Measurements from ENCODE around the gene BRCA1.

Gene BRCA1

DNA sequence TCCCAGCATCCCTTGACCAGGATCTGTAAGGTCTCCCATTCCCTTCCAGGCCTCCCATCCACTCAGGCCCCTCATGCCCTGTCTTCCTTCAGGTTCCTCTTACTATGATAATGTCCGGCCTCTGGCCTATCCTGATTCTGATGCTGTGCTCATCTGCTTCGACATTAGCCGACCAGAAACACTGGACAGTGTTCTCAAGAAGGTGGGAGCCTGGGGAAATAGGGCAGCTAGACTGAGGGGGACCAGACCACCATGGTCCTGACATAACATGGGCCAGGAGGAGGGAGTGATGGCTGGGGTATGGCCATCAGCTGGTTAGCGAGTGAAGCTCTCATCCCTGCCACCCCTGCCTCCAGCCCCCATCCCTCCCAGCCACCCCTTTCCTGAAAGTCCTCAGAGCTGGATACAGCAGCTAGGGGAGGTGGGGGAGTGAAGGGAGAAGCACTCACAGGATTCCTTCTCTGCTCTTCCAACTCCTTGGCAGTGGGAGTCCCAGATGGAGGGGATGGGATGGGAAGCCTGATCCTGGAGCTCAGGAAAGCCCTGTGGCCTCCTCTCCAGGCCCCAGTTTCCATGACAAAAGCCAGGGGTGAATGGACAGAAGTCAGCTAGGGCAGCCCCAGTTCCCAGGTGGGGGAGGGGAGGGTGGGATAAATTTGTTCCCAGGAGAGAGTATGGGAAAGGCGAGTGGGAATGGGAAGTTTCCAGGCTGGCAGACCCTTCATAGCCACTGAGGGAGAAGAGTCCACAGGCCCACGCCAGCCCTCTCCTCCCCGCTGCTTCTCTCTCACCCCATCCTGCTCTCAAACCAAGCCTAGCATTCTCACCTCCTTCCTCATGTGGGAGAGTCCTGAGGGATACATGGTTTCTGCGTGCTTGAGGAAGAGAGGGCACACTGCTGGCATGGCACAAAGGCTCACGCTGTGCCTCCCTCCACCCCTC is 97.8 kb downstream of the BRCA1 start:
- peak in 3 of 10 donors; percentile 22 to 54 (median 41) for DNase-seq
- intact Hi-C loops (cut with DNase I) = no loop called here

DNA sequence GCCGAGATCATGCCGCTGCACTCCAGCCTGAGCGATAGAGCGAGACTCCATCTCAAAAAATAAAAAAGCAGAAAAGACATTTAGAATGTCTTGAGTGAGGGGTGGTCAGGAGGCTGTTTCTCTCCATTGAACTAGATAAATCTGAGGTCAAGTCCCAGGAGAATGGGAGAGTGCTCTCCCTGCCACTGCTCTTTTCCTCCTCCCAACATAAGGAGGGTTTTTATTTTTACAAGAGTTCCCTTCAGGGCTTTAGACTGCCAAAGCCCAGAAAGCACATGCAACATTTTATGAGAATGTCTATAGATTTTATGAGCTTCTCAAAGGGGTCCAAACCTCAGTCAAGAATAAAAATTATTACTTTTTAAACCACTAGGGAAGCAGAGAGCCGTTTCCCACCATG is 98.6 kb downstream of the BRCA1 start:
- intact Hi-C loops (cut with DNase I) = no loop called here
- DNase-seq = no peak

DNA sequence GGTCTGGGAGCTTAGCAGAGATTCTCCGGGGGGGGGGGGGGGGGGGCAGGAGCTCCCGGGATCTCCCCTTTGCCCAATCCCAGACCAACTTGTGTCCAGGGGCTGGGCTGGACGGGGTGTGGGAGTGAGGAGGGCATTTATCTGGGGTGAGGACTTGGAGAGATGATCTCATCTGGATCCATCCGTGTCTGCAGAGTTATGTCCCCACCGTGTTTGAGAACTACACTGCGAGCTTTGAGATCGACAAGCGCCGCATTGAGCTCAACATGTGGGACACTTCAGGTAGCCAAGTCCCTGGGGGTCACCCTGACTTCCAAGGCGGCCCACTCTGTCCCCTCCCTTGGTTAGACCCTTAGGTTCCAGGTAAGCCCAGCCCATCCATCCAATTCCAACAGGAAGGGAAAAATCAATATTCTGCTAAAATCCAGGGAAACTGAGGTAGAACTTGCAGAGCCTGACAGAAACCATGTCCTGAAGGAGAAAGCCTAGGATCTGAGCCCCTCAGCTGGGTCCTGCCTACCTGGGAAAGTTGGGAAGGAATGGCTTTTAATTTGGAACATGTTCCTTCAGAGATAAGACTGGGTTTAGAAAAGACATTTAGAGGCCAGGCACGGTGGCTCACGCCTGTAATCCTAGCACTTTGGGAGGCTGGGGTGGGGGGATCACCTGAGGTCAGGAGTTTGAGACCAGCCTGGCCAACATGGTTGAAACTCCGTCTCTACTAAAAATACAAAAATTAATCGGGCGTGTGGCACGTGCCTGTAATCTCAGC is 99.2 kb downstream of the BRCA1 start:
- intact Hi-C loops (cut with DNase I) = no loop called here
- DNase-seq = peak in 3 of 10 donors; percentile 42 to 68 (median 62)

GRCh38 chr17:43025290-43025657 is 99.9 kb downstream of the BRCA1 start:
- peak in 3 of 10 donors; percentile 65 to 85 (median 73) for DNase-seq
- intact Hi-C loops (cut with DNase I) = no loop called here

- peak; percentile 81 to 98 (median 90) for DNase-seq
- intact Hi-C loops (cut with DNase I) = loop anchor here (5.0 kb wide), 1 partner anchor 308 kb away; no protein-coding TSS in a partner anchor
Measured at GRCh38 chr17:43024407-43025289, 100.5 kb downstream of the BRCA1 start, which contains the start of gene RND2. Gene RND2 (plus strand): TSS chr17:43025231. CDS start chr17:43025348, 117 bp downstream.

- peak; percentile 68 to 96 (median 78) for DNase-seq
- intact Hi-C loops (cut with DNase I) = loop anchor here (2.0 to 5.0 kb wide), 2 partner anchors 149 to 310 kb away; partner anchors contain the start of gene NBR1
Measured at GRCh38 chr17:43021741-43022512, 103.2 kb downstream of the BRCA1 start, which contains the start of gene VAT1. Gene VAT1 (minus strand): TSS chr17:43022385. CDS start chr17:43022322, 63 bp downstream.

GRCh38 chr17:43020789-43021740 is 104.1 kb downstream of the BRCA1 start:
- intact Hi-C loops (cut with DNase I) = loop anchor here (5.0 kb wide), 1 partner anchor 311 kb away; no protein-coding TSS in a partner anchor
- peak in 7 of 10 donors; percentile 18 to 90 (median 32) for DNase-seq

- intact Hi-C loops (cut with DNase I) = loop anchor here (5.0 kb wide), 1 partner anchor 312 kb away; no protein-coding TSS in a partner anchor
- DNase-seq = peak in 1 of 10 donors; percentile 23
Measured at GRCh38 chr17:43020030-43020621, 105.0 kb downstream of the BRCA1 start.

DNA sequence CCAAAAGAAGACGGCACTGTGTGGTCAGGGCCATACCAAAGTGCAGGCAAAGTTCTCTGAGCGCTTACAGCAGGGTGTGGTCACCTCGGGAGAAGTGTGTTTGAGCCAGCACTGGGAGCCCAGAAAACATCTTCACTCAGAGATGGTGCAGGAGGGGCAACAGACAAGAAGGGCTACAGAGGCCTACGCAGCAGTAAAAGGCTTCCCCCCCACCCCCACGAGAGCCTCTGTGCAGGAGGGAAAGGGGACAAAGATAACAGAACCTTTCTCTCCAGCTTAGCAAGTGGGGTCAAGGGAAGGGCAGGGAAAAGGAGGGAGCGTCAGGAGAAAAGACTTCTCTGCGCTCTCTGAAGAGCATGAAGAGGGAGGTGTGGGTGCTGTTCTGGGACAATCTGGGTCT is 105.7 kb downstream of the BRCA1 start:
- intact Hi-C loops (cut with DNase I) = no loop called here
- DNase-seq = peak in 1 of 10 donors; percentile 23

DNA sequence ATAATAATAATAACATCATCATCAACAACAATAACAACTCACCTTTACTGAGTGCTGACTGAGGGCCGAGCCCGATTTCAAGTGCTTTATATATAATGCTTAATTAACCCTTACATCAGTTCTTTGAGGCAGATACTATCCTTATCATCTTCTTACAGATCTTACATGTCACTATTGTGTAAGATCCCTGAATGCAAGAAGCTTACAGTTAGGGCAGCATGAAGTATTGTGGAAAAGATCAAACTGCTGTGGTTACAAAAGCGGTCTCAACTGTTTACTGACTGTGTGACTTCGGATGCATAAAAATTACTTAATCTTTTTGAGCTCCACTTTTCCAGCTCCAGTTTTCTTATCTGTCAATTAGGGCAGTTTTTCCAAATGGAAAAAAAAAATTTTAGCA is 106.2 kb downstream of the BRCA1 start:
- intact Hi-C loops (cut with DNase I) = no loop called here

DNA sequence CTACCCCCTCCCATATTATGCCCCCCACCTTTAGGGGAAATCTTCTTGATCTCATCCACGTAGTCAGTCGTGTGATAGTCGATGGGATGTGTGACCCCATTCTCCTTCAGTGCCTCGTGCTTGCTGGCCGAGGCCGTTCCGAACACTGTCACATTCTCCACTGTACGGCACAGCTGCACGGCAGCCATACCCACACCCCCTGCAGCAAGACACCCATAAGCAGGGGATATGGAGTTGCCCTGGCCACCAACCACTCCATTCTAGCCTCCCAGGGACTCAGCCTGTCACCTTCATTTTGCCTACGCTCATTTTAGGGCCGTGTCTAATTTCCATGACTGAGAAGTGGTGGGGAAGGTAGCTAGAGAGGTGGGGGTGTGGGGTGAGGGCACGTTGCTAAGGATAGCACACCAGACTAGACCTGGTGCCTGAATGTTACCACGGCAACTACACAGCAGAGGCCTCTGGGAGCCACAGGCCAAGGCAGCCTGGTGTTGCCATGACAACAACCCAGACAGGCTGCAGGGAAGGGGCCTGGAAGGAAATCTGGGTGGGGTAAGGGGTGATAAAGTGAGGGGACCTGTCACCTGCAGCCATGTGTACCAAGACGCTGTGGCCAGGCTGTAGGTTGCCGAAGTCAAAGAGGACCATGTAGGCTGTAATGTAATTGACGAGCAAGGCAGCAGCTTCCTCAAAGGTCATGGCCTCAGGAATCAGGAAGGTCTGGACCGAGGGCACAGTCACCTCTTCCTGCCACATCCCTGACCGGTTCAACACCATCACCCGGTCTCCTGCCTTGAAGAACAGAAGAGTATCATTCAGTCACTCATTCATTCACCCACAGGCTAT is 106.9 kb downstream of the BRCA1 start:
- intact Hi-C loops (cut with DNase I) = no loop called here
- DNase-seq = peak in 2 of 10 donors; percentile 34 to 66

More for the DNA sequence above, 106.2 kb downstream of the BRCA1 start:
- no peak for DNase-seq

DNA sequence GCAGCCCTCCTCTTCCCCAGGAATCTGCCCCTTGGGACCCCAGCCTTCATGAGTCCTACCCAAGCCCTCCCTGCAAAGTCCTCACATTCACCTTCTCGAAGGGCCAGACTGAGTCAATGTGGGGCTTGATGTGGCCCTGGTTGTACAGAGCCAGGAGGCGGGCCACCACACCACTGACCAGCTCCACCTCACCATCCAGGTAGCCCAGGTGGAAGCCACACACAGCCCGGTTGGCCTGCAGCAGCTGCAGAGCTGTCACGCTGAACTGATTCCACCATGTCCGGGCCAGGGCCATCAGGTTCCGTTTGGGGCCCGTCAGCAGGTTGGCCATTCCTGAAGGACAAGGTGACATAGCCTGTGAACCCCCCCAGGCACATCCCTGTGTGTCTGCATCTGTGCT is 108.9 kb downstream of the BRCA1 start:
- intact Hi-C loops (cut with DNase I) = no loop called here
- DNase-seq = peak in 1 of 10 donors; percentile 44

GRCh38 chr17:43015579-43015978 is 109.6 kb downstream of the BRCA1 start:
- peak in 1 of 10 donors; percentile 22 for DNase-seq
- intact Hi-C loops (cut with DNase I) = no loop called here

GRCh38 chr17:43014649-43015542 is 110.3 kb downstream of the BRCA1 start:
- intact Hi-C loops (cut with DNase I) = no loop called here
- peak in 1 of 10 donors; percentile 15 for DNase-seq

DNA sequence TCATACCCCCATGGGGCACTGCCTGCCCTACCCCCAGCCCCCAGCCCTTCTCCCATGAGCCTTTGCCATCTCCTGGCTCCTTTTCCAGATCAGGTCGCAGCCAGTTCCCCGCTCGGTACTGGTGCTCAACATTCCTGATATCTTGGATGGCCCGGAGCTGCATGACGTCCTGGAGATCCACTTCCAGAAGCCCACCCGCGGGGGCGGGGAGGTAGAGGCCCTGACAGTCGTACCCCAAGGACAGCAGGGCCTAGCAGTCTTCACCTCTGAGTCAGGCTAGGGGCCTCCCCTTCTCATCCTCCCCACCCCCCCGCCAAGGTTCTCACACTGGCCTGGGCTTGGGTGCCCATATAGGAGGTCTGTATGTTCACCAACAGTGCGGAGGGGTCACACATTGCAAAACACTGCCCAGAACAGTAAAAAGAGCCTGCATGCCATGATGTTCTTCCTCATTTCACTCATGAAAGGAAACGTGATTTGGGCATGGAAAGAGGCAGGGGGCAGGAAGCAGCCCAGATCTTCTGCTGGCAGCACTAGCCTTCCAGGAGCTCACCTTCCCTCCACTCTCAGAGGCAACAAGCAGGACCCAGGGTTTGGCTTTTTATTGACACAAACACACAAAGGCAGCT is 111.0 kb downstream of the BRCA1 start:
- DNase-seq = peak in 1 of 10 donors; percentile 63
- intact Hi-C loops (cut with DNase I) = no loop called here

Data from posterior cingulate gyrus (tissue), 11 donors.